Activated CD8-positive, alpha-beta T cell treated with anti-CD3 and anti-CD28 coated beads for 36 hours (primary cell): ENCODE results near the gene PTPMT1. TPM values are rescaled to one million over a fixed set of nuclear protein-coding genes. Genes with fewer than 3 reads are reported as not detected.

Source experiments
- ATAC-seq: fragments of 200-7000 bp; cut with Tn5 transposase; one replicate; pipeline ENCODE4 v1.10.0; 2021; ENCODE audit warnings: mild to moderate bottlenecking, moderate library complexity
- CTCF ChIA-PET: fragments of 350-600 bp; sonication (Branson Sonifier 250); formaldehyde crosslinking; loops from one replicate; lab custom pipeline; 2021; ENCODE audit warnings: antibody characterized with exemption; lab: Charles Lee
- POLR2A ChIA-PET: fragments of 350-600 bp; sonication (Branson Sonifier 250); formaldehyde crosslinking; loops from one replicate; lab custom pipeline; 2021; ENCODE audit warnings: antibody characterized with exemption; lab: Charles Lee
- DNase-seq: peaks from one replicate; pipeline ENCODE4 v3.0.0-alpha.2; 2020
- H3K27ac Mint-ChIP-seq: one replicate; pipeline ENCODE4 v1.8.0; 2021; ENCODE audit warnings: mild to moderate bottlenecking, mixed read lengths
- H3K27me3 Mint-ChIP-seq: one replicate; pipeline ENCODE4 v1.8.0; 2021; ENCODE audit warnings: mixed read lengths
- H3K36me3 Mint-ChIP-seq: one replicate; pipeline ENCODE4 v1.8.0; 2021; ENCODE audit warnings: low read depth, mixed read lengths
- H3K4me1 Mint-ChIP-seq: one replicate; pipeline ENCODE4 v1.8.0; 2021; ENCODE audit warnings: low read depth, mixed read lengths
- H3K4me3 Mint-ChIP-seq: one replicate; pipeline ENCODE4 v1.8.0; 2021; ENCODE audit warnings: mild to moderate bottlenecking, moderate library complexity, mixed read lengths
- H3K9me3 Mint-ChIP-seq: one replicate; pipeline ENCODE4 v1.8.0; 2021; ENCODE audit warnings: mixed read lengths
- intact Hi-C: fragments of 100-400 bp; cut with micrococcal nuclease; formaldehyde crosslinking; loops from one replicate; pipeline ENCODE4 v1.10.0; 2022
- total RNA-seq, 2 experiments: library from RNA; stranded (reverse); gene quantifications; one replicate each; pipeline ENCODE4 v1.2.3, GENCODE V29; 2021
- TF ChIP-seq, protein P1 (sequence below): fragments of 200-600 bp; IDR thresholded peaks from one replicate; pipeline ENCODE4 v1.8.0; 2022; ENCODE audit warnings: antibody characterized with exemption, mild to moderate bottlenecking

The PTPMT1 gene
- total RNA-seq, 2 experiments from 2014 or later: 44.1 to 46.7 TPM

DNA sequence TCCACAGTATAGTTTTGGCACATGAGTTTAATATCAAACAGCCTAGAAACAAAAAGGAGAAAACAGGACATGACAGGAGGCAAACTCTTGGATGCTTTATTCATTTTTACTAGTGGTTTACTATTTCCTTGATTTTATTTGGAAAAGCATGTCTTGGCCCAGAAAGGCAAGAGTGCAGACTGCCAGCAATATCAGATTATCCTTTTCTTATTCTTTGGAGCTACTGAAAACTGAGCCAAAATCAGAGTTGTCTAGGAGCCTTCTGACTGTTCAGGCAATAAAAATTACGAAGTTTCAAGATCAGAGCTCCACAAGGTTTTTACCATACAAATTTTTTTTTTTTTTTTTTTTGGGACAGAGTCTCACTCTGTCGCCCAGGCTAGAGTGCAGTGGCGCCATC is 28.5 kb upstream of the PTPMT1 start:
- intact Hi-C loops: no loop called here
- ChIA-PET POLR2A (interaction anchor here (0.8 to 2.8 kb wide), 6 partner anchors 12 to 39 kb away, joined by 3 to 14 read pairs (median 4); no protein-coding TSS in a partner anchor), CTCF (interaction anchor here (0.8 to 6.2 kb wide), 3 partner anchors 16 to 163 kb away, joined by 3 to 44 read pairs (median 3); partner anchors contain the start of gene CELF1)
- no peak for DNase-seq
- ATAC-seq: no peak
- TF ChIP-seq, protein P1, sequence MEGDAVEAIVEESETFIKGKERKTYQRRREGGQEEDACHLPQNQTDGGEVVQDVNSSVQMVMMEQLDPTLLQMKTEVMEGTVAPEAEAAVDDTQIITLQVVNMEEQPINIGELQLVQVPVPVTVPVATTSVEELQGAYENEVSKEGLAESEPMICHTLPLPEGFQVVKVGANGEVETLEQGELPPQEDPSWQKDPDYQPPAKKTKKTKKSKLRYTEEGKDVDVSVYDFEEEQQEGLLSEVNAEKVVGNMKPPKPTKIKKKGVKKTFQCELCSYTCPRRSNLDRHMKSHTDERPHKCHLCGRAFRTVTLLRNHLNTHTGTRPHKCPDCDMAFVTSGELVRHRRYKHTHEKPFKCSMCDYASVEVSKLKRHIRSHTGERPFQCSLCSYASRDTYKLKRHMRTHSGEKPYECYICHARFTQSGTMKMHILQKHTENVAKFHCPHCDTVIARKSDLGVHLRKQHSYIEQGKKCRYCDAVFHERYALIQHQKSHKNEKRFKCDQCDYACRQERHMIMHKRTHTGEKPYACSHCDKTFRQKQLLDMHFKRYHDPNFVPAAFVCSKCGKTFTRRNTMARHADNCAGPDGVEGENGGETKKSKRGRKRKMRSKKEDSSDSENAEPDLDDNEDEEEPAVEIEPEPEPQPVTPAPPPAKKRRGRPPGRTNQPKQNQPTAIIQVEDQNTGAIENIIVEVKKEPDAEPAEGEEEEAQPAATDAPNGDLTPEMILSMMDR: no peak
- H3K9me3 Mint-ChIP-seq: no peaks in the 10 kb centered on the region
- H3K36me3 Mint-ChIP-seq: peaks cover 28% of the 10 kb centered on the region
- no peak overlapping the region for H3K4me3 Mint-ChIP-seq
- H3K4me1 Mint-ChIP-seq: peaks cover 58% of the 10 kb centered on the region
- no peak overlapping the region for H3K27ac Mint-ChIP-seq
- H3K27me3 Mint-ChIP-seq: no peaks in the 10 kb centered on the region

- Mint-ChIP-seq H3K27ac (peak overlapping the region; percentile 77), H3K4me1 (peaks cover 58% of the 10 kb centered on the region), H3K9me3 (no peaks in the 10 kb centered on the region), H3K4me3 (no peak overlapping the region), H3K27me3 (no peaks in the 10 kb centered on the region), H3K36me3 (peaks cover 29% of the 10 kb centered on the region)
- no peak for ATAC-seq
- intact Hi-C loops: no loop called here
- DNase-seq: no peak
- CTCF ChIA-PET: interaction anchor here (0.6 to 6.2 kb wide), 11 partner anchors 8 to 59 kb away, joined by 3 to 44 read pairs (median 4); partner anchors contain the start of gene CELF1
- TF ChIP-seq, protein P1: no peak
- POLR2A ChIA-PET: interaction anchor here (1.2 to 2.8 kb wide), 6 partner anchors 8 to 26 kb away, joined by 3 to 14 read pairs (median 6); no protein-coding TSS in a partner anchor
Observed at GRCh38 chr11:47538741-47539565, 26.4 kb upstream of the PTPMT1 start.

GRCh38 chr11:47539681-47540039 is 25.7 kb upstream of the PTPMT1 start:
- Mint-ChIP-seq H3K36me3 (peaks cover 32% of the 10 kb centered on the region), H3K27me3 (no peaks in the 10 kb centered on the region), H3K9me3 (no peaks in the 10 kb centered on the region), H3K4me3 (no peak overlapping the region), H3K27ac (peak overlapping the region; percentile 77), H3K4me1 (peaks cover 62% of the 10 kb centered on the region)
- ATAC-seq (no peak), DNase-seq (no peak)
- CTCF ChIA-PET: interaction anchor here (0.8 to 6.2 kb wide), 11 partner anchors 9 to 60 kb away, joined by 3 to 44 read pairs (median 4); partner anchors contain the start of gene CELF1
- intact Hi-C loops: no loop called here
- TF ChIP-seq, protein P1: no peak
- POLR2A ChIA-PET: interaction anchor here (1.2 to 2.5 kb wide), 8 partner anchors 9 to 323 kb away, joined by 3 to 14 read pairs (median 4); no protein-coding TSS in a partner anchor

DNA sequence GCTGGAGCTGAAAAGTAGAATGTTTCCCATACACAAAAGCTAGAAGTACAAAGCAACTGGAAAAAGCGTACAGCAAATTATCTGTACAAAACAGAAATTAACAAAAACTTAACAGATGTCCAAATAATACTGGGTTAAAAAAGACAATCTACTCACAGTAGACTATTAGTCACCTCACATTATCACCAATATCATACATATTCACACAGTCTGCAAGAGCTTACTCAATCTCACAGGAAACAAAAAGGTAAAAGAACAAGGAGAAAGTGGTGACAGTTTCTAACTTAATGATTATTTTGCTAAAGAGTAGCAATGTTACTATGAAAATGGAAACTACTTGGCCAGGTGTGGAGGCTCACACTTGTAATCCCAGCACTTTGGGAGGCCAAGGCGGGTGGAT is 24.3 kb upstream of the PTPMT1 start:
- no peaks in the 10 kb centered on the region for H3K27me3 Mint-ChIP-seq
- peaks cover 59% of the 10 kb centered on the region for H3K4me1 Mint-ChIP-seq
- peak overlapping the region; percentile 77 for H3K27ac Mint-ChIP-seq
- no peak overlapping the region for H3K4me3 Mint-ChIP-seq
- intact Hi-C loops: no loop called here
- DNase-seq (no peak), ATAC-seq (no peak)
- no peaks in the 10 kb centered on the region for H3K9me3 Mint-ChIP-seq
- ChIA-PET POLR2A (interaction anchor here (0.6 to 2.5 kb wide), 7 partner anchors 8 to 326 kb away, joined by 3 to 8 read pairs (median 3); partner anchors contain the start of gene DDB2), CTCF (interaction anchor here (1.1 to 6.2 kb wide), 7 partner anchors 8 to 36 kb away, joined by 3 to 44 read pairs (median 4); partner anchors contain the start of gene CELF1)
- TF ChIP-seq, protein P1: no peak
- peaks cover 31% of the 10 kb centered on the region for H3K36me3 Mint-ChIP-seq
